ENCODE results near the gene C1orf167. TPM values are rescaled to one million over a fixed set of nuclear protein-coding genes. Genes with fewer than 3 reads are reported as not detected.
A peak's percentile ranks its signal among the peaks of the same experiment; 100 is the strongest.

Gene C1orf167
- total and polyA plus RNA-seq, 3 experiments from 2014 or later, result 0.81 TPM; not detected in 2

DNA sequence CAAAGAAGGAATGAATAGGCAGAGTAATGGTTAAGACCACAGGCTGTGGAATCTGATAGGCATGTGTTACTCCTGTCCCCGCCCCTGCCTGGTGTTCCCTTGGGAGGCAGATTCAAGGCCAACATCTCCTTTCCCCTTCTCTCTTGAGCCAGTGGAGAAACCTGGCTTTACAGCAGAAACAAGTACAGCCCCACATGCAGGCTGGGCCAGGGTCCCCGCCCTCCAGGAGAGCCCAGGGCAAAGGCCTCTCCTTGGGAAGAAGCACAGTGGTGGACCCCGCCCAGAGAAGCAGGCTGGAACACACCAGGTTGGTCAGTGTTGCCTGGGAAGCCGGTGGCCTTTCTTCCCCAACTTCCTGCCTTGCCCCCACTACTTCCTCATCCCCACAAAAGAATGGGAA lies 6.8 kb downstream of the C1orf167 start:
- Histone ChIP-seq H3K27me3 (ENCODE audit: insufficient read depth, low read length, poor library complexity, severe bottlenecking) (no peaks in the 10 kb centered on the region), H3K4me3 (ENCODE audit: low read length) (no peak overlapping the region), H3K4me1 (ENCODE audit: insufficient read depth, low read length) (no peaks in the 10 kb centered on the region), H3K27ac (ENCODE audit: low read depth, low read length) (no peak overlapping the region), H3K36me3 (ENCODE audit: insufficient read depth, low read length) (no peaks in the 10 kb centered on the region), H3K9me3 (ENCODE audit: low read length) (no peaks in the 10 kb centered on the region)
- Mint-ChIP-seq H3K9me3 (no peaks in the 10 kb centered on the region), H3K36me3 (no peaks in the 10 kb centered on the region), H3K4me3 (no peak overlapping the region), H3K27ac (no peak overlapping the region), H3K27me3 (peaks cover 4 to 8% of the 10 kb centered on the region in 2 donors), H3K4me1 (no peaks in the 10 kb centered on the region)
- ChIA-PET POLR2A (no interaction called here), CTCF (no interaction called here)
- DNase-seq, result no peak

- H3K4me3 ChIP-seq (ENCODE audit: low read length), result no peak overlapping the region
- no peak overlapping the region for H3K27ac ChIP-seq (ENCODE audit: low read depth, low read length)
- H3K36me3 ChIP-seq (ENCODE audit: insufficient read depth, low read length), result no peaks in the 10 kb centered on the region
- Mint-ChIP-seq H3K27ac (no peak overlapping the region), H3K36me3 (no peaks in the 10 kb centered on the region), H3K4me1 (no peaks in the 10 kb centered on the region), H3K27me3 (peaks cover 4 to 8% of the 10 kb centered on the region in 2 donors), H3K9me3 (no peaks in the 10 kb centered on the region), H3K4me3 (no peak overlapping the region)
- H3K27me3 ChIP-seq (ENCODE audit: insufficient read depth, low read length, poor library complexity, severe bottlenecking), result no peaks in the 10 kb centered on the region
- H3K9me3 ChIP-seq (ENCODE audit: low read length), result no peaks in the 10 kb centered on the region
- H3K4me1 ChIP-seq (ENCODE audit: insufficient read depth, low read length), result no peaks in the 10 kb centered on the region
- DNase-seq, result no peak
- ChIA-PET CTCF (no interaction called here), POLR2A (interaction anchor here (0.6 kb wide), 1 partner anchor 42 kb away, joined by 3 read pairs; no protein-coding TSS in a partner anchor)
These were observed 7.3 kb downstream of the C1orf167 start for GRCh38 chr1:11769274-11769673.

GRCh38 chr1:11770011-11770410 lies 8.0 kb downstream of the C1orf167 start:
- Histone ChIP-seq H3K4me1 (ENCODE audit: insufficient read depth, low read length) (no peaks in the 10 kb centered on the region), H3K9me3 (ENCODE audit: low read length) (no peaks in the 10 kb centered on the region), H3K27ac (ENCODE audit: low read depth, low read length) (no peak overlapping the region), H3K4me3 (ENCODE audit: low read length) (no peak overlapping the region), H3K36me3 (ENCODE audit: insufficient read depth, low read length) (no peaks in the 10 kb centered on the region), H3K27me3 (ENCODE audit: insufficient read depth, low read length, poor library complexity, severe bottlenecking) (no peaks in the 10 kb centered on the region)
- Mint-ChIP-seq H3K27me3 (peaks cover 4 to 7% of the 10 kb centered on the region in 2 donors), H3K27ac (no peak overlapping the region), H3K4me3 (no peak overlapping the region), H3K4me1 (no peaks in the 10 kb centered on the region), H3K9me3 (no peaks in the 10 kb centered on the region), H3K36me3 (no peaks in the 10 kb centered on the region)
- no peak for DNase-seq
- ChIA-PET CTCF (no interaction called here), POLR2A (interaction anchor here (0.6 kb wide), 1 partner anchor 41 kb away, joined by 3 read pairs; no protein-coding TSS in a partner anchor)

DNA sequence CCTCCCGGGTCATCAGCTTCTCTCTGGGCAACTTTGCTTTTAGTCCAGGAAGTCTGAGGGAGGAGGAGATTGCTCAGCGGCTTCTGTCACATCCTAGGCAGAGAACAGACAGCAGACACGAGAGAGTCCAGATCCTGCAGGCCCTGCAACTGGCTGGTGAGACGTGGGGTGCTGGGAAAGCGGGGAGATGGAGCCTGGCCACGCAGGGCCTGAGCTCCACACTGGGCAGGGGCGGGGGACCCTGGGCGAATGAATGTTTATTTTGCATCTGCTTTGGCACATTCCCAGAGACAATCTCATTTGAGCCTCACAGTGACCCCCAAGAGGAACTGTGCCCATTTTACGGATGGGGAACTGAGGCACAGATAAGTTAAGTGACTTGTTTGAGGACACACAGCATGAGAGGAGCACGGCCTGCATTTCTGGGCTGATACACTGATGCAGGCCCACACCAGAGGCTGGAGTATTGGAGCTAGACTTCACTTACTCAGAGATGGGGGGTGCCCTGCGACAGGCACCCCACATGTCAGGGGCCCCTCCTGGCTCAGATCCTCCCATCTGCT lies 9.6 kb downstream of the C1orf167 start:
- DNase-seq, result no peak
- ChIA-PET POLR2A (no interaction called here), CTCF (no interaction called here)
- H3K27ac Mint-ChIP-seq, result no peak overlapping the region
- H3K4me1 Mint-ChIP-seq, result no peaks in the 10 kb centered on the region
- H3K36me3 Mint-ChIP-seq, result no peaks in the 10 kb centered on the region
- Histone ChIP-seq H3K27ac (ENCODE audit: low read depth, low read length) (no peak overlapping the region), H3K9me3 (ENCODE audit: low read length) (no peaks in the 10 kb centered on the region), H3K4me1 (ENCODE audit: insufficient read depth, low read length) (no peaks in the 10 kb centered on the region), H3K4me3 (ENCODE audit: low read length) (no peak overlapping the region), H3K27me3 (ENCODE audit: insufficient read depth, low read length, poor library complexity, severe bottlenecking) (no peaks in the 10 kb centered on the region), H3K36me3 (ENCODE audit: insufficient read depth, low read length) (no peaks in the 10 kb centered on the region)
- H3K27me3 Mint-ChIP-seq, result peaks cover 0 to 3% of the 10 kb centered on the region in 2 donors
- no peak overlapping the region for H3K4me3 Mint-ChIP-seq
- H3K9me3 Mint-ChIP-seq, result no peaks in the 10 kb centered on the region

DNA sequence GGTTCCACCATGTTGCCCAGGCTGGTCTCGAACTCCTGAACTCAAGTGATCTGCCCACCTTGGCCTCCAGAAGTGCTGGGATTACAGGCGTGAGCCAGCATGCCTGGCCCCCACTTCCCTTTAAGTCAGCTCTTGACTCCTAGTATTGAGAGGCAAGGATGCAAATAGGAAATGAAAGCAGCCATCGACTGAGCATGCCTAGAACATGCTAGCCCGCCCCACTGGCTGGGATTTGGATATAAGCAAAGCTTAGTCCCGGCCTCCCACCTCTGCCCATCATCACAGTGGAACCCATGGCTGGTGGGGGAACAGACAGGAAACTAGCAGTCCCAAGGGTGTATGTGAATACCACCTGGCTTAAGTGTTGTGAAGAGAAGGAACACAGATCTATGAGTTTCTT lies 10.5 kb downstream of the C1orf167 start:
- H3K4me3 Mint-ChIP-seq, result no peak overlapping the region
- H3K9me3 Mint-ChIP-seq, result no peaks in the 10 kb centered on the region

GRCh38 chr1:11774753-11775152 lies 12.8 kb downstream of the C1orf167 start:
- Histone ChIP-seq H3K4me3 (ENCODE audit: low read length) (no peak overlapping the region), H3K27ac (ENCODE audit: low read depth, low read length) (no peak overlapping the region), H3K36me3 (ENCODE audit: insufficient read depth, low read length) (no peaks in the 10 kb centered on the region), H3K4me1 (ENCODE audit: insufficient read depth, low read length) (no peaks in the 10 kb centered on the region), H3K27me3 (ENCODE audit: insufficient read depth, low read length, poor library complexity, severe bottlenecking) (no peaks in the 10 kb centered on the region), H3K9me3 (ENCODE audit: low read length) (no peaks in the 10 kb centered on the region)
- CTCF ChIA-PET, result no interaction called here
- no peak overlapping the region for H3K27ac Mint-ChIP-seq
- POLR2A ChIA-PET, result no interaction called here
- no peak for DNase-seq
- no peaks in the 10 kb centered on the region for H3K4me1 Mint-ChIP-seq
- H3K9me3 Mint-ChIP-seq, result no peaks in the 10 kb centered on the region
- no peak overlapping the region for H3K4me3 Mint-ChIP-seq
- peaks cover 0 to 3% of the 10 kb centered on the region in 2 donors for H3K27me3 Mint-ChIP-seq
- H3K36me3 Mint-ChIP-seq, result no peaks in the 10 kb centered on the region

More for the DNA sequence above, 10.5 kb downstream of the C1orf167 start:
- Histone ChIP-seq H3K27ac (ENCODE audit: low read depth, low read length) (no peak overlapping the region), H3K4me1 (ENCODE audit: insufficient read depth, low read length) (no peaks in the 10 kb centered on the region), H3K36me3 (ENCODE audit: insufficient read depth, low read length) (no peaks in the 10 kb centered on the region), H3K9me3 (ENCODE audit: low read length) (no peaks in the 10 kb centered on the region), H3K27me3 (ENCODE audit: insufficient read depth, low read length, poor library complexity, severe bottlenecking) (no peaks in the 10 kb centered on the region), H3K4me3 (ENCODE audit: low read length) (no peak overlapping the region)
- Mint-ChIP-seq H3K27ac (peak overlapping the region in 1 of 8 donors; percentile 12), H3K4me1 (no peaks in the 10 kb centered on the region), H3K27me3 (peaks cover 0 to 3% of the 10 kb centered on the region in 2 donors), H3K36me3 (no peaks in the 10 kb centered on the region)
- POLR2A ChIA-PET, result no interaction called here
- DNase-seq, result no peak
- CTCF ChIA-PET, result interaction anchor here (0.7 kb wide), 1 partner anchor 35 kb away, joined by 3 read pairs; no protein-coding TSS in a partner anchor

GRCh38 chr1:11777658-11778322 lies 15.8 kb downstream of the C1orf167 start:
- Histone ChIP-seq H3K27ac (ENCODE audit: low read depth, low read length) (no peak overlapping the region), H3K27me3 (ENCODE audit: insufficient read depth, low read length, poor library complexity, severe bottlenecking) (no peaks in the 10 kb centered on the region), H3K4me1 (ENCODE audit: insufficient read depth, low read length) (no peaks in the 10 kb centered on the region), H3K4me3 (ENCODE audit: low read length) (no peak overlapping the region), H3K36me3 (ENCODE audit: insufficient read depth, low read length) (no peaks in the 10 kb centered on the region), H3K9me3 (ENCODE audit: low read length) (no peaks in the 10 kb centered on the region)
- H3K27ac Mint-ChIP-seq, result no peak overlapping the region
- DNase-seq, result no peak
- H3K4me3 Mint-ChIP-seq, result no peak overlapping the region
- POLR2A ChIA-PET, result no interaction called here
- no peaks in the 10 kb centered on the region for H3K9me3 Mint-ChIP-seq
- peaks cover 3% of the 10 kb centered on the region in 2 donors for H3K27me3 Mint-ChIP-seq
- no peaks in the 10 kb centered on the region for H3K4me1 Mint-ChIP-seq
- H3K36me3 Mint-ChIP-seq, result no peaks in the 10 kb centered on the region
- CTCF ChIA-PET, result interaction anchor here (0.7 kb wide), 1 partner anchor 25 kb away, joined by 3 read pairs; no protein-coding TSS in a partner anchor

DNA sequence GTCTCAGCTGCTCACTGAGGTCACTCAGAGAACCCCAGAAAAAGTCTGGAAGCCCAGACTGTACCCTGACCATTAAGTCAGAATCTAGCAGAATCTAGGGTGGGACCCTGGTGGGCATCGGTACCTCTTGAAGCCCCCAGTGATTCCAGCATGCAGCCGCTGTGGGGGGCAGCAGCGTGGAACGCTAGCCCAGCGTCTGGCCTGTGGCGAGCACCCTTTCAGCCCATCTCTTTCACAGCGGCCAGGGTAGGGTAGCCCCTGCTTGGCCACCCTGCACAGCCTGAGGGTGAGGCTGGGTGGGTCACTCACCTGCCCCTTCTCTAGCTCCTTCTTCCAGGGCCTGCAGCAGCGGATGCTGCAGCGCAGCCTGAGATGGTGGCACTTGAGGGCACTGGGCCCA lies 16.3 kb downstream of the C1orf167 start:
- DNase-seq, result no peak
- Mint-ChIP-seq H3K27ac (no peak overlapping the region), H3K4me1 (no peaks in the 10 kb centered on the region), H3K4me3 (no peak overlapping the region), H3K36me3 (no peaks in the 10 kb centered on the region), H3K9me3 (no peaks in the 10 kb centered on the region), H3K27me3 (peaks cover 0 to 3% of the 10 kb centered on the region in 2 donors)
- Histone ChIP-seq H3K4me1 (ENCODE audit: insufficient read depth, low read length) (no peaks in the 10 kb centered on the region), H3K36me3 (ENCODE audit: insufficient read depth, low read length) (no peaks in the 10 kb centered on the region), H3K4me3 (ENCODE audit: low read length) (no peak overlapping the region), H3K27me3 (ENCODE audit: insufficient read depth, low read length, poor library complexity, severe bottlenecking) (no peaks in the 10 kb centered on the region), H3K9me3 (ENCODE audit: low read length) (no peaks in the 10 kb centered on the region), H3K27ac (ENCODE audit: low read depth, low read length) (no peak overlapping the region)
- CTCF ChIA-PET, result interaction anchor here (0.7 kb wide), 1 partner anchor 24 kb away, joined by 3 read pairs; no protein-coding TSS in a partner anchor
- POLR2A ChIA-PET, result no interaction called here
